Psoas muscle (tissue), 8 donors: Measurements from ENCODE around the gene RASGEF1C. TPM values are rescaled to one million over a fixed set of nuclear protein-coding genes. Genes with fewer than 3 reads are reported as not detected.

Experiments used
- ATAC-seq, 4 donors: fragments of 200-7000 bp; cut with Tn5 transposase; one replicate each; pipeline ENCODE4 v1.9.1; 2020; ENCODE audit warnings: moderate library complexity in 3 of 4, mild to moderate bottlenecking in 2 of 4
- DNase-seq, 2 donors: peaks; one replicate each; pipeline ENCODE4 v3.0.0-alpha.2; 2020
- H3K27ac ChIP-seq: fragments of 200-600 bp; one replicate; pipeline ENCODE4 v1.8.0; 2022
- H3K27me3 ChIP-seq, 3 donors: fragments of 200-600 bp in 1 of 3; one replicate each; pipeline versions ENCODE4 v1.6.1 to v1.8.0; 2013 to 2022; ENCODE audit warnings: low read length in 2 of 3, mild to moderate bottlenecking in 2 of 3, moderate library complexity in 1 of 3; ENCODE audit not compliant: insufficient read depth in 3 of 3
- H3K36me3 ChIP-seq, 2 donors: fragments of 200-600 bp in 1 of 2; one replicate each; pipeline versions ENCODE4 v1.6.1 to v1.8.0; 2013 to 2022; ENCODE audit warnings: low read depth in 1 of 2, mild to moderate bottlenecking in 1 of 2, moderate library complexity in 1 of 2; ENCODE audit not compliant: insufficient read depth in 1 of 2
- H3K4me1 ChIP-seq: fragments of 200-600 bp; one replicate; pipeline ENCODE4 v1.8.0; 2022
- H3K4me3 ChIP-seq: fragments of 200-600 bp; one replicate; pipeline ENCODE4 v1.8.0; 2022; ENCODE audit warnings: mild to moderate bottlenecking
- H3K9me3 ChIP-seq: fragments of 200-600 bp; one replicate; pipeline ENCODE4 v1.8.0; 2022
- CTCF ChIP-seq: fragments of 200-600 bp; IDR thresholded peaks from one replicate; pipeline ENCODE4 v1.8.0; 2022; ENCODE audit warnings: antibody characterized with exemption
- WGBS, 3 donors: extraction: QIAGEN DNeasy Blood & Tissue Kit; methylation state at CpG; one replicate each; pipeline versions ENCODE4 v1.1.6 to v1.1.7; 2013; 5-methylcytosine and 5-hydroxymethylcytosine counted together
- intact Hi-C, 2 donors: fragments of 100-400 bp; cut with DNase I; formaldehyde crosslinking; loops; one replicate each; pipeline versions ENCODE4 v1.11.0 to v1.14.2; 2022
- polyA plus RNA-seq, 3 donors: library from polyadenylated mRNA; stranded (reverse); fragments of 200-250 nt; gene quantifications; one replicate each; pipeline ENCODE4 v1.2.3, GENCODE V29; 2013
- total RNA-seq, 4 donors: library from RNA; stranded (reverse); fragmentation: NEBNext Ultra II Directional in 2 of 4; extraction: Animal tissue kit (Norgen Biotek cat#: 25700) in 2 of 4; gene quantifications; one replicate each; pipeline versions ENCODE4 v1.2.1 to v1.2.4, GENCODE V29; 2021 to 2023
- donor health status: healthy with polysubstance abuse.
- donor health status: DM: no; HTN: no; CAD: no; lungs with moderate emphysema.
- donor health status: Bipolar disorder and iron deficiency.
- donor health status: healthy.
- donor health status: DM: yes; HTN: yes; CAD: no.
- donor health status: DM: no; HTN: no; CAD: no.
- donor health status: DM: no; HTN: no; CAD: no.
- donor health status: DM: yes; HTN: yes; CAD: no.

Gene RASGEF1C
- total and polyA plus RNA-seq, 7 donors: 0.03 to 0.05 (median 0.04) TPM; not detected in 4

DNA sequence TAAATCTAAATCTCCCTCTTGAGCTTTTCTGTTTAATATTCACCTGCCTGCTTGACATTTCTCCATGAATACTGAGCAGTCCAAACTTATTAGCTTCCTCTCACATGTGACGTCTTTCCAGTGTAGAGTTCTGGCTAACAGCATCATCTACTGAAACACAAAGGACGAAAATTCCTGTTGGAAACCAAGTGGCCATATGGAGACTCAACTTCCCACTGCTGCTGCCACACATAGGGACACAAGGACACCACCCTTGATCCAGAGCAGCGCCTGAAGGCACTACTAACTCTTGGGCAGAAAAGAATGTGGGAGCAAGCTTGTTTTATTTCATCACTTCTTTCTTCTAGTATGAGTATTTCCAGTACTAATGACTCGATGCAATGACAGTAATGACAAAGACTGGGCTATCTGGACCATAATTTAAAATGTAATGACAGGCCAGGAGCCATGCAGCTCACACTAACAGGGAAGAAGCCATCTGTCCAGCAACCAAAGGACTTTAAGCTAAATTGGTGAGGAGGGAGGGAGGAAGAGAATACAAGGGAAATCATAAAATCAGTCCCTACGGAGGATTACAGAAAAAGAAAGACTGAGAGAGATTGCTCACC lies 156.7 kb downstream of the RASGEF1C start:
- intact Hi-C loops: no loop called here
- H3K4me1 ChIP-seq: peaks cover 48% of the 10 kb centered on the region
- H3K36me3 ChIP-seq: peaks cover 0 to 4% of the 10 kb centered on the region in 2 donors
- no peak overlapping the region for H3K27ac ChIP-seq
- no peak overlapping the region for H3K4me3 ChIP-seq
- ATAC-seq (no peak), DNase-seq (no peak)
- no peaks in the 10 kb centered on the region for H3K9me3 ChIP-seq
- no peak for TF ChIP-seq CTCF
- WGBS, 3 donors: 92 to 97% (median 96%) methylated on average over 5 of the region's 5 CpGs
- no peaks in the 10 kb centered on the region for H3K27me3 ChIP-seq

Other genes with a start within 250 kb of the RASGEF1C start
- gene RNF130, start 137.5 kb downstream of the RASGEF1C start, total RNA-seq: 10 to 100 TPM; 34.1 to 41.1 (median 37.4) TPM
- gene RNF130, start 137.5 kb downstream of the RASGEF1C start, polyA plus RNA-seq: 10 to 100 TPM; 35.9 to 45.3 (median 37.2) TPM
- 10 to 100 TPM; 32.1 to 35.9 (median 34.6) TPM for gene MAPK9, start 82.9 kb upstream of the RASGEF1C start, total RNA-seq
- 10 to 100 TPM; 16.1 to 40.1 (median 17.1) TPM for gene MAPK9, start 82.9 kb upstream of the RASGEF1C start, polyA plus RNA-seq
- gene GFPT2, start 144.1 kb upstream of the RASGEF1C start, total RNA-seq: 1 to 10 TPM; 4.4 to 7.2 (median 6.5) TPM
- gene GFPT2, start 144.1 kb upstream of the RASGEF1C start, polyA plus RNA-seq: 1 to 10 TPM; 2.0 to 2.4 (median 2.4) TPM